COLO668 (cell line): Measurements from ENCODE around the gene RPS6KA3.
A peak's percentile ranks its signal among the peaks of the same experiment; 100 is the strongest.
"Not testable (repeated sequence)": the region's sequence is repeated elsewhere in the genome, so short reads cannot be mapped to it uniquely, and the experiment has no call there.

Experiments
- DNase-seq: peaks from one replicate; lab custom pipeline; 2025; ENCODE audit not compliant: unreplicated experiment; lab: John Stamatoyannopoulos, UW

Gene RPS6KA3

GRCh38 chrX:20265726-20266681, 705 bp downstream of the RPS6KA3 start:
- peak; percentile 65 for DNase-seq

- DNase-seq = peak; percentile 49
These were observed 1.4 kb downstream of the RPS6KA3 start for GRCh38 chrX:20265221-20265725.

- DNase-seq = no peak
These were observed 3.2 kb downstream of the RPS6KA3 start for GRCh38 chrX:20263474-20263873.

- no peak for DNase-seq
These were observed 5.8 kb downstream of the RPS6KA3 start for GRCh38 chrX:20260885-20261284.

GRCh38 chrX:20254712-20255299, 11.9 kb downstream of the RPS6KA3 start:
- DNase-seq = no peak

- no peak for DNase-seq
These were observed 13.5 kb downstream of the RPS6KA3 start for GRCh38 chrX:20253232-20253543.

- DNase-seq = peak; percentile 45
These were observed 14.1 kb downstream of the RPS6KA3 start for GRCh38 chrX:20252381-20253231.

GRCh38 chrX:20251691-20252090, 15.0 kb downstream of the RPS6KA3 start:
- no peak for DNase-seq

- not testable (repeated sequence) for DNase-seq
These were observed 16.6 kb downstream of the RPS6KA3 start for GRCh38 chrX:20250146-20250545.

GRCh38 chrX:20248592-20249192, 18.0 kb downstream of the RPS6KA3 start:
- DNase-seq = no peak

GRCh38 chrX:20244931-20245330, 21.8 kb downstream of the RPS6KA3 start:
- DNase-seq = no peak

GRCh38 chrX:20240201-20240600, 26.5 kb downstream of the RPS6KA3 start:
- no peak for DNase-seq

- DNase-seq = no peak
These were observed 28.8 kb downstream of the RPS6KA3 start for GRCh38 chrX:20237864-20238263.

GRCh38 chrX:20235755-20236154, 31.0 kb downstream of the RPS6KA3 start:
- DNase-seq = no peak

GRCh38 chrX:20233336-20233735, 33.4 kb downstream of the RPS6KA3 start:
- no peak for DNase-seq

GRCh38 chrX:20231598-20231997, 35.1 kb downstream of the RPS6KA3 start:
- DNase-seq = no peak

- no peak for DNase-seq
These were observed 36.3 kb downstream of the RPS6KA3 start for GRCh38 chrX:20230406-20230805.

GRCh38 chrX:20229155-20229554, 37.6 kb downstream of the RPS6KA3 start:
- no peak for DNase-seq

GRCh38 chrX:20228245-20228644, 38.5 kb downstream of the RPS6KA3 start:
- DNase-seq = no peak

GRCh38 chrX:20227116-20227515, 39.6 kb downstream of the RPS6KA3 start:
- DNase-seq = no peak

- DNase-seq = no peak
These were observed 41.2 kb downstream of the RPS6KA3 start for GRCh38 chrX:20225488-20225833.
